GM12872 (cell line): Measurements from ENCODE around the gene MRPS31.

Experiments
- CTCF ChIP-seq: IDR thresholded peaks from 3 replicates; pipeline ENCODE4 v1.5.1; 2011; ENCODE audit warnings: low read depth, mild to moderate bottlenecking, low read length, moderate library complexity; ENCODE audit not compliant: insufficient read depth

MRPS31 gene

GRCh38 chr13:40770934-40771618 is at the start of gene MRPS31:
Gene MRPS31 (minus strand): TSS chr13:40771190. CDS start chr13:40771136, 54 bp downstream.
- TF ChIP-seq CTCF, result no peak

- TF ChIP-seq CTCF, result no peak
These were observed 48.9 kb upstream of the MRPS31 start for GRCh38 chr13:40819797-40820315.

GRCh38 chr13:40818926-40819325 is 47.9 kb upstream of the MRPS31 start:
- TF ChIP-seq CTCF, result no peak

- TF ChIP-seq CTCF, result no peak
These were observed 43.8 kb upstream of the MRPS31 start for GRCh38 chr13:40814803-40815202.

- peak; percentile 75 for TF ChIP-seq CTCF
These were observed 42.9 kb upstream of the MRPS31 start for GRCh38 chr13:40813667-40814454.

GRCh38 chr13:40812724-40813445 is 41.9 kb upstream of the MRPS31 start:
- TF ChIP-seq CTCF, result no peak

- TF ChIP-seq CTCF, result no peak
These were observed 41.1 kb upstream of the MRPS31 start for GRCh38 chr13:40812102-40812501.
